T-helper 9 cell (primary cell): ENCODE data around the gene ZNF260.
"Not testable (repeated sequence)": the region's sequence is repeated elsewhere in the genome, so short reads cannot be mapped to it uniquely, and the experiment has no call there.

Source experiments
- DNase-seq: peaks from one replicate; pipeline ENCODE4 v3.0.0-alpha.2; 2020
- total RNA-seq, 2 donors: gene quantifications; one replicate each; lab custom pipeline; 2026; lab: John Stamatoyannopoulos, UW

ZNF260 gene
- total RNA-seq: 6.3 to 41.1 reads per million in 2 donors

DNA sequence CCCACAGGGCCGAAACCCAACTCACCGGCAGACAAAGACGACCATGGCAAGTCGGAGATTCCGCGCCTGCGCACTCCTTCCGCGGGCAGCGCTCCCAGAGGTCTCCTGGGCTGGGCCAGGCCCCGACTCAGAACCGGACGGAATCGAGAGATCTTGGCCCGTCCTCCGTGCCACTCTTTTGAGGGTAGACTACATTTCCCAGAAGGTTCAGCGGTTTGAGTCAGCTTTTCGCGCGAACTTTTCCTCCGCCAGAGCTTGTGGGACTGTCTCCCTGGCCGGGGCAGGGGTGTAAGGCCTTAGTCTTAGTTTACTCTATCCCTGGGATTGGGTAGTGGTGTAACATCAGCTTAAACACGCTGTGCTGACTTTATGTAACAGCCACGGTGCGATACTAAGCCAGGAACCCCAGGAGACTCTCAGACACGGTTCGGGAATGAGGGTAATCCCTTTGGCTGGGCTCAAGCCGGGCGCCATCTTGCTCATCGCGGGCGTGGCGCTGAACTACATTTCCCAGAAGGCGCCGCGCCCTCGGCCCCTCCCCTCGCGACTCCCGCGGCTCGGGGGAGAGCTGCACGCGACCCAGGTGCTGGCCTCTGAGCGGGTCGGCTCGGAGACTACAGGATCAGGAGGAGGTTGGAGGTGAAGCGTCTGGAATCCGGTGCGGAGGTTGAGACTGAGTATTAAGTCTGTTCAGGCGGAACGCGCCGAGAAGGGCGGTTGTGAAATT, at the start of gene ZNF260:
TSS of gene ZNF260 (minus strand) at position 78 of the 727 bp plus-strand sequence. CDS start 13,033 bp downstream, outside the sequence.
- DNase-seq: peak; percentile 82

DNA sequence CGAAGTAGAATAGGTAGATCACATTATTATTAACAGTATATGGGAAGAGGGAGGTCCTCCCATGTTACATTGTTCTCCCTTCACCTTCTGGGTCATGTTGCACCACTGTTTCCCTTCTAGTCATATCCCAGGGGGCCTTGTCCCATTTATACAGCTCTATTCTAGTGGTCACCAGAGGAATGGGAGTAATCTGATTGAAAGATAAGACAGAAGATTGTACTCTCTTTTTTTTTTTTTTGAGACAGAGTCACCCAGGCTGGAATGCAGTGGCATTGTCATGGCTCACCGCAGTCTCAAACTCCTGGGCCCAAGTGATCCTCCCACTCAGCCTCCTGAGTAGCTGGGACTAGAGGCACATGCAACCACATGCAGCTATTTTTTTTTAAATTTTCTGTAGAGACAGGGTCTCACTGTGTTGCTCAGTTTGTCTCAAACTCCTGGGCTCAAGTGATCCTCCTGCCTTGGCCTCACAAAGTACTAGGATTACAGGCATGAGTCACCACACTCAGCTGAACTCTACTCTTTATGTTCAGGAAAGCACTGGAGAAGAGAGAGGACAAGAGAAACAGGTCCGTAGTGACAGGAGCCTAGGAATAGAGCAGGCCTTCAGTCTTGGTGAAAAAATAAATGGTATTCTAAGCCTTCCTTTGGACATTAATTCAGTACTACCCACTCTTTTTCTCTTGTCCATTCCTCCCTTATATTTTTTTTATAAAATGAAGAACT, 49.4 kb upstream of the ZNF260 start:
- no peak for DNase-seq

DNA sequence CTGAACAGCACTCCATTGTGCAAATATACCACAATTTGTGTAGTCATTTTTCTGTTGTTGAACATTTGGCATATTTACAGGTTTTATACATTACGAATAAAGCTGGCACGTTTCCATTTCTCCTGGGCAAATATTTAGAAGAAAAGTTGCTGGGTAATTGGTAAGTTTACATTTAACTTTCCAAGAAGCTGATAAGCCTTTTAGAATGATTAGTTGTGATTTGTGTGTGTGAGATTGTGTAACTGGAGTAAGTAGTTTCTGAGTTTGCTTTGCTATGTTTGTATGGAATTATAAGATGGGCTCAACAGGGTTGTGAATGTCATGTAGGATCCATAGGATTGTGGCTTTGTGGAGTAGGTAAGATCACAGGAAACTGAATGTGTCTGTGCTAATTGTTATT, 46.7 kb upstream of the ZNF260 start:
- DNase-seq: no peak

DNA sequence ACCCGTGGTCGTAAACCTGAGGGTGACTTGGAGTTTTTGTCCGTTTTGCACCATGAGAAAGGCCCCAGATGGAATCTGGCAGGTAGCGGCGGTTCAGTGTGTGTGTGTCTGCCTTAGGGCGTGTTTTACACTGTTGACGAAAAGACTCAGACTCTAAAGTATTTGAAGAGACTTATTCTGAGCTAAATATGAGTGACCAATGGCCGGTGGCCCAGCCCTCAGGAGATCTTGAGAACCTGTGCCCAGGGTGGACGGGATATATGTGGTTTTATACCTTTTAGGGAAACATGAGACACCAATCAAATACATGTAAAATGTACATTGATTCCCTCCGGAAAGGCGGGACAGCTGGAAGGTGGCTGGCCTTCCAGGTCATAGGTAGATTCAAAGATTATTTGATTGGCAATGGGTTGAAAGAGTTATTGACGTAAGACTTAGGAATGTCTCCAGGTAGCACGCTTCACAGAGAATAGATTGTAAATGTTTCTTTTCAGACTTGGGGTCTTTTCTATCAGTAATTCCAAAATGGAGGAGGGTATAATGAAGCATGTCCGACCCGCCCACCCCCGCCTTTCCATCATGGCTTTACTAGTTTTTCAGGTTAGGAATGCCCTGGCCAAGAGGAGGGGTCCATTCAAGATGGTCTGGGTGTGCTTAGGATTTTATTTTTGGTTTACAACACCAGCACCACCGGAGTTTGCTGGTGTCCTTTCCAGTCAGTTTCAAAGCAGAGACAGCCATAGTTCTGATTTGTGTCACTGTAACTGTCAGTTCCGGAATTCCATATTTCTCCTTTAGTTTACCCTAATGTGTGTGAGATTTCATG, 46.0 kb upstream of the ZNF260 start:
- DNase-seq: no peak

GRCh38 chr19:36573020-36573894, 45.2 kb upstream of the ZNF260 start, which contains the start of gene ZNF529:
TSS of gene ZNF529 (minus strand) at chr19:36573292. CDS start at chr19:36572346, 946 bp downstream.
- peak; percentile 73 for DNase-seq

- no peak for DNase-seq
Measured at GRCh38 chr19:36572593-36573019, 44.5 kb upstream of the ZNF260 start.

- no peak for DNase-seq
Measured at GRCh38 chr19:36564391-36564790, 36.3 kb upstream of the ZNF260 start.

GRCh38 chr19:36547001-36547732, 19.1 kb upstream of the ZNF260 start:
- no peak for DNase-seq

- no peak for DNase-seq
Measured at GRCh38 chr19:36528921-36529518, 949 bp upstream of the ZNF260 start.

DNA sequence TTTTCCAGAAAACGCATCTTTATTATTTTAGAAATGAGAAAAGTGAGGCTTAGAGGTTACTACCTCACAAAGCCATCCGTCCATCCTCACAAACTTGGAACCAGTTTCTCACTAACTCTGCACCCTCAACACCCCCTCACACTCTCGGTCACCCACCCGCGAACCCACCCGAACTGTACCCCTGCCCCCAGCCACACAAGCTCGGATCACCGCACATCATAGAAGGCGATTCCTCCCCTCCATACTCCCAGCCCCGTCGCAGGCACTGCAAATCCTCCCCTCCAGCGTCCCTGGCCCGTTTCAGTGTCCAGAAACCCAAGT, 238 bp downstream of the ZNF260 start:
- no peak for DNase-seq

DNA sequence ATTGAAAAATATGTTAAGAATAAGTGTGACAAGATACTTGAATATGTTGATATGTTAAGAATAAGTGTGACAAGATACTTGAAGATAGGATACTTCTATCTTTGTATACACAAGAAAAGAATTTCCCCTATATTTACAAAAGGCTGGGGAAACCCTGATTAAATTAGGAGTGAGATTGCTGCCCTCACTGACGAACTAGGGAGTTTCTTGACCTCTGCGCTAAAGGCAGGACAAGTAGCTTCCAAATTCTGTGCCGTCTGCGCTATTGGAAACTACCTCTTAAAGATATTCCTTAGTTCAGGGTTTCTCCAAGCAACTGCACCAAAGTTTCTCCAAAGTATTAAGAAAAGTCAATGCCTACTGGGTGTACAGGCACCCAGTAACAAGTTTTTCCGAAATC, 730 bp downstream of the ZNF260 start:
- no peak for DNase-seq

- no peak for DNase-seq
Measured at GRCh38 chr19:36526581-36526980, 1.5 kb downstream of the ZNF260 start.

DNA sequence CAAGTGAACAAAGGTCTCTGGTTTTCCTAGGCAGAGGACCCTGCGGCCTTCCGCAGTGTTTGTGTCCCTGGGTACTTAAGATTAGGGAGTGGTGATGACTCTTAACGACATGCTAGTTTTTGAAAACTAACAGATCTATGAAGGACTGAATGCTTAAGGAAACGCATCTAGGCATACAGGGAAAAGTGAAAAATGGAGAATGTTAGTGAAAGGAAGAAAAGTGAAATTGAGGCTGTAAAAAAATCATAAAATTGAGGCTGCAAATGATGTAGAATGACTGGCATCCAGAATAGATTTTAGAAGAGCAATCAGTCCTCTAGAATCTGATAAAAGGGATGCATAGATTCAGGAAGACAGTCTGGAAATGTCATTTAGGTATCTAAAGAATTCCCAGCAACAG, 3.5 kb downstream of the ZNF260 start:
- no peak for DNase-seq

DNA sequence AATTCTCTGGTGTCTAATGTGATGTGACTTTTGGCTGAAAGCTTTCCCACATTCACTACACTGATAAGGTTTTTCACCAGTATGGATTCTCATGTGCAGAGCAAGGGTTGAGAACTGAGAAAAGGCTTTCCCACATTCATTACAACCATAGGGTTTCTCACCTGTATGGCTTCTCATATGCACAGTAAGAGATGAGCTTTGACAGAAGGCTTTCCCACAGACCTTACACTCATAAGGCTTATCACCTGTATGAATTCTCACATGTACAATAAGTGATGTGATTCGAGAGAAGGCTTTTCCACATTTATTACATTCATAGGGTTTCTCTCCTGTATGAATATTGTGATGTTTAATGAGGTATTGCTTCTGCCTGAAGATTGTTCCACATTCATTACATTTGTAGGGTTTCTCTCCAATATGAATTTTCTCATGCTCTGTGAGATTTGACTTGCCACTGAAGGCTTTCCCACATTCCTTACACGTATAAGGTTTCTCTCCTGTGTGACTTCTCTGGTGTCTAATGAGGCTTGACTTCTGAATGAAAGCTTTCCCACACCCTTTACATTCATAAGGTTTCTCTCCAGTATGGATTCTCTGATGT, 14.0 kb downstream of the ZNF260 start:
- no peak for DNase-seq

- DNase-seq: no peak
Measured at GRCh38 chr19:36508325-36508724, 19.7 kb downstream of the ZNF260 start.

DNA sequence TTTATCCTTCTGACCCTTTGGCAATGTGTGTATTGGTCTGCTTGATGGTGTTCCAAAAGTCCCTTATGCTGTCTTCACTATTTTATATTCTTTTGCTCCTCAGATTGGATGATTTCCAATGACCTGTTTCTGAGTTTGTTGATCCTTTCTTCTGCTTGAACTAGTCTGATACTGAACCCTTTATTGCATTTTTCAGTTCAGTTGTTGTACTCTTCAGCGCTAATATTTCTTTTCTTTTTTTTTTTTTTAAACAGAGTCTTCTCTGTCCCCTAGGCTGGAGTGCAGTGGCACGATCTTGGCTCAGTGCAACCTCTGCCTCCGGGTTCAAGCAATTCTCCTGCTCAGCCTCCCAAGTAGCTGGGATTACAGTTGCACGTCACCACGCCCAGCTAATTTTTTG, 26.1 kb downstream of the ZNF260 start:
- no peak for DNase-seq

DNA sequence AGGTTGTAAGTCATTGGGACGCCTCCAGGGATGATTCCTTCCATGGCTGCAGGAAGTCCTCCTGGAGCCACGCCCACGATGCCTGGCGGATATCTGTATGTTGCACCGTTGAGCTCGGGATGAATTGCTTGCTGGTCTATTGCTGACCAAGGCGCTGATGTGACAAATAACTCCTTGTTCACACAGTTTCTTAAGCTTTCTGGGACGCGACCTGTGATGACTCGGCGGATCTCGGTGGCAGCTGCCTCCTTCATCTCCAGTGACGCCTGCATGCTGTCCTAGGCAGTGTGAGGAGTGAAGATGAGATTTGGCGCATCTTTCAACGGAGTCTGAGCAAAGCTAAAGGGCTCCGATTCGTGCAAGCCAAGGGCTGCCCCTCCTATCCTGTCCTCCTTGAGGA, 31.1 kb downstream of the ZNF260 start:
- no peak for DNase-seq

GRCh38 chr19:36492689-36493453, 35.2 kb downstream of the ZNF260 start:
- not testable (repeated sequence) for DNase-seq

DNA sequence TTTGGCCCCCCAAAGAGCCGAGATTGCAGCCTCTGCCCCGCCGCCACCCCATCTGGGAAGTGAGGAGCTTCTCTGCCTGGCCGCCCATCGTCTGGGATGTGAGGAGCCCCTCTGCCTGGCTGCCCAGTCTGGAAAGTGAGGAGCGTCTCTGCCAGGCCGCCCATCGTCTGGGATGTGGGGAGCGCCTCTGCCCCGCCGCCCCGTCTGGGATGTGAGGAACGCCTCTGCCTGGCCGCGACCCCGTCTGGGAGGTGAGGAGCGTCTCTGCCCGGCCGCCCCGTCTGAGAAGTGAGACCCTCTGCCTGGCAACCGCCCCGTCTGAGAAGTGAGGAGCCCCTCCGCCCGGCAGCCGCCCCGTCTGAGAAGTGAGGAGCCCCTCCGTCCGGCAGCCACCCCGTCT, 37.2 kb downstream of the ZNF260 start:
- not testable (repeated sequence) for DNase-seq

DNA sequence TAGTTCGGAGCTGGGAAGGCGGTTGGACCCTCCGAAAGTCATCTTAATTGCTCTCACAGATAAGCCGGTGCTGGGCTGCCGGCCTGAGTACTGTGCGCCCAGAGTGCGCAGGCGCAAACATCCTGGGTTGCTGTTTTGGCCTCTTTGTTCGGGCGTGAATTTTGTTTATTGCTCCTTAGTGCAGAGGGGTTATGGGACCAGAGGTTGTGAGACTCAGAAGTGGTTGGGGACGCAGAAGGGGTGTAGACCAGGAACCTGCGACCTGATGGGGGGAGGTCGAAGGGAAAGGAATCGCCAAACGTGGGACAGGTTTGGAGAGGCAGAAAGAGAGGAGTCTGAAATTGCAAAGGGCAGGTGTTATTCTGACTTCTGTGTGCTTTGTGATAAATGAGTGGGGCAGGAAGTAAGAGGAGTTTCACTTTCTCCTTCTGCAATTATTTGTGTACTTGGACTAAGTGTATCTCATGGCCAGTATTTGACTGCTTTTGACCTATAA, 38.1 kb downstream of the ZNF260 start:
- DNase-seq: peak; percentile 49
